Ovary (tissue), 3 donors: ENCODE data around the gene FGFR1OP2.

Source experiments
- CTCF ChIP-seq, 3 donors: fragments of 450-650 bp in 2 of 3; fragments of 200-600 bp in 1 of 3; IDR thresholded peaks; one replicate each; pipeline versions ENCODE4 v1.5.1 to v1.8.0; 2016 to 2022; ENCODE audit warnings: antibody characterized with exemption in 3 of 3, mild to moderate bottlenecking in 1 of 3
- POLR2A ChIP-seq: fragments of 450-650 bp; IDR thresholded peaks from one replicate; pipeline ENCODE4 v1.6.1; 2017; ENCODE audit warnings: antibody characterized with exemption, mild to moderate bottlenecking, moderate library complexity
- donor health status: DM: no; HTN: no; CAD: no.

- no peak for TF ChIP-seq CTCF (IDR thresholded peaks at IDR 0.05)
- TF ChIP-seq POLR2A, result no peak
Observed at GRCh38 chr12:26970136-26970535, 31.9 kb downstream of the FGFR1OP2 start.
